Hematopoietic multipotent progenitor cell treated with erythropoietin and hydrocortisone succinate and interleukin-3 and kit ligand, for 6 days (in vitro differentiated cells): ENCODE results near the gene ANAPC10.
A peak's percentile ranks its signal among the peaks of the same experiment; 100 is the strongest.
"Not testable (repeated sequence)": the region's sequence is repeated elsewhere in the genome, so short reads cannot be mapped to it uniquely, and the experiment has no call there.

ENCODE experiments used
- DNase-seq: peaks from one replicate; pipeline ENCODE4 v3.0.0-alpha.2; 2015

Gene ANAPC10

GRCh38 chr4:145097821-145098674 lies at the start of gene ANAPC10, which contains the start of gene ABCE1:
TSS of gene ANAPC10 (minus strand) at chr4:145098196. CDS start at chr4:145096099, 2,097 bp downstream.
TSS of gene ABCE1 (plus strand) at chr4:145098311. CDS start at chr4:145104413, 6,102 bp downstream.
- peak; percentile 100 for DNase-seq

- not testable (repeated sequence) for DNase-seq
Measured at GRCh38 chr4:145136219-145136618, 38.2 kb upstream of the ANAPC10 start.

GRCh38 chr4:145132511-145133098 lies 34.6 kb upstream of the ANAPC10 start:
- peak; percentile 44 for DNase-seq

- DNase-seq: no peak
Measured at GRCh38 chr4:145131848-145132247, 33.9 kb upstream of the ANAPC10 start.

- peak; percentile 35 for DNase-seq
Measured at GRCh38 chr4:145130788-145131399, 32.9 kb upstream of the ANAPC10 start.

- no peak for DNase-seq
Measured at GRCh38 chr4:145130130-145130529, 32.1 kb upstream of the ANAPC10 start.

- no peak for DNase-seq
Measured at GRCh38 chr4:145125396-145125795, 27.4 kb upstream of the ANAPC10 start.

GRCh38 chr4:145108128-145108527 lies 10.1 kb upstream of the ANAPC10 start:
- DNase-seq: no peak

GRCh38 chr4:145107126-145107525 lies 9.1 kb upstream of the ANAPC10 start:
- DNase-seq: no peak

- DNase-seq: no peak
Measured at GRCh38 chr4:145103496-145103895, 5.5 kb upstream of the ANAPC10 start.

GRCh38 chr4:145102619-145103018 lies 4.6 kb upstream of the ANAPC10 start:
- peak; percentile 26 for DNase-seq

GRCh38 chr4:145101091-145101490 lies 3.1 kb upstream of the ANAPC10 start:
- no peak for DNase-seq

GRCh38 chr4:145099653-145100052 lies 1.7 kb upstream of the ANAPC10 start:
- peak; percentile 29 for DNase-seq

GRCh38 chr4:145098675-145099037 lies 660 bp upstream of the ANAPC10 start:
- DNase-seq: peak; percentile 75

GRCh38 chr4:145097331-145097820 lies 620 bp downstream of the ANAPC10 start:
- DNase-seq: peak; percentile 40

- DNase-seq: no peak
Measured at GRCh38 chr4:145093638-145094037, 4.4 kb downstream of the ANAPC10 start.

- no peak for DNase-seq
Measured at GRCh38 chr4:145090380-145090779, 7.6 kb downstream of the ANAPC10 start.

GRCh38 chr4:145083891-145084605 lies 13.9 kb downstream of the ANAPC10 start:
- peak; percentile 70 for DNase-seq

- DNase-seq: no peak
Measured at GRCh38 chr4:145081756-145082155, 16.2 kb downstream of the ANAPC10 start.

GRCh38 chr4:145076469-145076855 lies 21.5 kb downstream of the ANAPC10 start:
- no peak for DNase-seq

- DNase-seq: peak; percentile 93
Measured at GRCh38 chr4:145075742-145076468, 22.1 kb downstream of the ANAPC10 start.

GRCh38 chr4:145071560-145071959 lies 26.4 kb downstream of the ANAPC10 start:
- no peak for DNase-seq
